NK-92 (cell line): Measurements from ENCODE around the gene NAALADL1.
"Not testable (repeated sequence)": the region's sequence is repeated elsewhere in the genome, so short reads cannot be mapped to it uniquely, and the experiment has no call there.

Experiments used
- DNase-seq: peaks from one replicate; lab custom pipeline; 2025; ENCODE audit not compliant: unreplicated experiment; lab: John Stamatoyannopoulos, UW

The NAALADL1 gene

DNA sequence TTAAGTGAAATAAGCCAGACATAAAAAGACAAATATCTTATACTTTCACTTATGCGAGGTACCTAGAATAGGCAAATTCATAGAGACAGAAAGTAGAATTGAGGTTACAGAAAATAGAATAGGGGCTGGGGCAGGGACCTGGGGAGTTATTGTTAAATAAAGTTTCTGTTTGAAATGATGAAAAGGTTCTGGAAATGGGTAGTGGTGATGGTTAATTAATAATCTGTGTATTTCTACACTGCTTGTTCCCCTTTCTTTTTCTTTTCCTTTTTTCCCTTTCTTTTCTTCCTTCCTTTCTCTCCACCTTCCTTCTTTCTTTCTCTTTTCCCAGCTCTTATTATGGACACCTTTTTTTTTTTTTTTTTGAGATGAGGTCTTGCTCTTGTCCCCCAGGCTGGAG, 2.8 kb downstream of the NAALADL1 start:
- DNase-seq, result no peak

DNA sequence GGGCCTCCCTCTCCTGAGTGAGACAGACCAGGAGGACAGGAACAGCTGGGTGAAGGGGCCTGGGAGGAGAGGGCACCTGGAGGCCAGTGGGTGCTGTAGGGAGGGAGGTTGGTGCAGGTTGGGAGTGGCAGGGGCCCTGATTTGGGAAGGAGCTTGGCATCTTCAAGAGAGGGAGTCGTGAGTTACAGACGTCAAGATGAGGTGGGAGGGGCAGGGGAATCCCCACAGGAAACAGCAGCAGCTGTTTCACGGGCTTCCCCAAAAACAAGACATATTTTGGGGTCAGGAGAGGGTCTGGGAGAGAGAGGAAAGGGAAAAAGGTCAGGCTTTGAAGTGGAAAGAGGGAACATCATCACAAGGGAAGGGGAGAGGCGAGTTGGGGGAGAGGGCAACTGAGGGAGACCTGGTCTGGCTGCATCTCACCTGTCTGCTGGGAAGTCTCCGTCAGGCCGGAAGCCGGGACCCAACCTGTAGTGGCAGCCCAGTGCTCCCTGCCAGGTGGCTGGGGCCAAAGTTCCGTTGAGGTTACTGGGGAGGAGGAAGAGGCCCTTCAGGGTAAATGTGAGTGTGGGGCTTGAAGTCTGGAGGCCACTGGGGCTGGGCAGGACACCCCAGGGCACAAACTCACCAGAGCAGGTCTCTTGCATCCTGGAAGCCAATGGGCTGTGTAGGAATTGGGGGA, 4.4 kb downstream of the NAALADL1 start:
- no peak for DNase-seq

DNA sequence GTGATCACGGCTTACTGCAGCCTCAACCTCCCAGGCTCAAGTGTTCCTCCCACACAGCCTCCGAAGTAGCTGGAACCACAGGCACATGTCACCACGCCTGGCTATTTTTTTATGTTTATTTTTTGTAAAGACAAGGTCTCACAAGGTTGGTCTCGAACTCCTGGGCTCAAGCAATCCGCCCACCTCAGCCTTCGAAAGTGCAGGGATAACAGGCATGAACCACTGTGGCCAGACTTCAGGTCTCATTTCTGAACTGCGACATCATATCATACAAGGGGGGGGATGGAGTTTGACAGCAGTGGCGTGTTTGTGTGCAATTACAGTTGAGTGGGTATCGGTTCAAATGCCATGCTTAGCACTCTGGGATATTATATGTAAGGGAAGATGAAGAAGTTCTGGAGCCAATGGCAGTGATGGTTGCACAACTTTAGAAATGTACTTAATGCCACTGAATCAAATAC, 6.9 kb downstream of the NAALADL1 start:
- no peak for DNase-seq

DNA sequence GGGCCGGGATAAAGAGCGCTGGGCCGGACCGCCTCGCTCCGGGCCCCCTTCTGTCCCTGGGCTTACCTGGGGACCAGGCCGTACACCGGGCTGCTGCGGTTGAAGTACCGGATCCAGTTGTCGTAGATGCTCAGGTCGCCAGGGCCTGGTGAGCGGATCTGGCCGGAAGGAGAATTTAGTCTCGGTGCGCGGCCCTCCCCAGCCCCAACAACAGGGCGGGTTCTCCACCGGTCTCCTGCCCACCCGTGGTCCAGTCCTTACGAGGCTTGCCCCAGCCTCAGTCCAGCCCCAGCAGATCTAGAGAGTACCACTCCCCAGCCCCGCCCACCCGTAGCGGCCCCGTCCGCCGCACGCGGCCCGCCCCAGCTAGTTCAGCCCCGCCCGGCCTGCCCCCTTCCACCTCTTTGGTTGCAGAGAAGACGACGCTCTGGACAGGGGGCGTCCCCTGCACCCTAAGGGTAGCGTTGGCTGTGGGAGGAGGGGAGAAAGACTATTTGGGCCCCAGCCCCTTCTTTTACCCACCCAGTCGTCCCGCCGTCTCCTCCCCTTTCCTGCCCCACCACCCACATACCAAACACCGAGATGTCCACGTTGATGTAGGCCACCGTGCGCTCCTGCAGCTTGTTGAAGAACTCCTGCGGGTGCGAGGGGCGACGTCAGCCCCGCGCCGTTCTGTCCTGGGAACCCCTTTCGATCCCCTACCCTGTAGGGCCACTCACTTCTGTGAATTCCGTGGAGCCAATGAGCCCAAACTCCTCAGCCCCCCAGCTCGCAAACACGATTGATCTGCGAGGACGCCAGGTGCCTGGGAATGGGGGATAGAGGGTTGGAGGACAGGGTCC, 10.6 kb downstream of the NAALADL1 start:
- no peak for DNase-seq

DNA sequence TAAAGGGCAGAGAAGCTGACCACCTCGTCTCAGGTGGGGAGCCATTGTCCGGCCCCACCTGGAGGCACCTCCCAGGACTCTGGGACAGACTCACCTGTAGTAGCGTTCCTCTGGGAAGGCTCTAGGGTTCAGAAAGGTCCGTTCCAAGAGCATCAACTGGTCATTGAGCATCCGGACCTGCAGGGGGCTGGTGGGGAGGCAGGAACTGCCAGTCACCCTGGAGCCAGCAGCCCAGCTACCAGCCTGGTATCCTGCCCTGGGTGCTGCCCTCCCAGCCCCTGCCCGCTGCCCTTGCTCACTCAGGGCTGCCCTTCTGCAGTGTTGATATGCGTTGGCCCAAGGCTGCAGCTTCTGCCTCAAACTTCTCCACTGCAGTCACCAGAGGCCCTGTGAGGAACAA, 12.6 kb downstream of the NAALADL1 start:
- no peak for DNase-seq

DNA sequence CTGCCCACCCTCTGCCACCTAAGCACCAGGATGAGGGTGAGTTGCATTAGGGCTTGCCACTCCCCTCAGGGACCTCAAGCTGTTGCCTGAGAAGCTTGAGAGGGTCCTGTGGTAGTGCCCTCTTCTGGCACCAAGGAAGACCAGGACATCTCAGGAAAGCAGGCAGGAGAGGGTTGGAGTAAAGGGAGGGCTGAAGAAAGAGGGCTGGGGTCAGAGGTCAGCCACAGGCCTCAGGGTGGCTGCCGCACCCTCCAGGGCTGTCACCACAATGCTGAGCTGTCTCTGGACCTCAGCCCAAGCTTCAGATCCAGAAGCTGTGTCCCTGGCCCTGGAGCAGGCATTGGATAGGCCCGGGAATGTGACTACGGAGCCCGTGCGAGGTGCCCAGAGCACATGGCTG, 13.3 kb downstream of the NAALADL1 start:
- DNase-seq, result no peak

DNA sequence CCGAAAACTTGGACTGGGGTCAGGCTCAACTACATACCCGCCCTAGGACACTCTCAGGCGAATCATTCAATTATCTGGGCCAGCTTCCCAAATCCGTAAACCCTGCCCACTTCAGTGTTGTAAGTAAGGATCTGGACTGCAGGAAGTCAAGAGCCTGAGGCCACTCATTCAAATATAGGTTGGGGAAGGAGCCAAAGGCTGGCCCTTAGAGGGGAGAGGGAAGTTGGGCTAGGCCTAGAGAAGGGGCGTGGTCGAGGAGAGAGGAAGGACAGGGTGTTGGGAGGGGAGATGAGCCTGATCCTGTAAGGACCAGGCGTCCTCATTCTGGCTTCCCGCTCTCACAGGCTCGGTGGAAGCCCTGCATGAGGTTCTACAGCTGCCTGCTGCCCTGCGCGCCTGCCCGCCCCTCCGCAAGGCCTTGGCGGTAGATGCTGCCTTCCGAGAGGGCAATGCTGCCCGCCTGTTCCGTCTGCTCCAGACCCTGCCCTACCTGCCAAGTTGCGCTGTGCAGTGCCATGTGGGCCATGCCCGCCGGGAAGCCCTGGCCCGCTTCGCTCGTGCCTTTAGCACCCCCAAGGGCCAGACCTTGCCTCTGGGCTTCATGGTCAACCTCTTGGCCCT, 14.4 kb downstream of the NAALADL1 start:
- DNase-seq, result no peak

DNA sequence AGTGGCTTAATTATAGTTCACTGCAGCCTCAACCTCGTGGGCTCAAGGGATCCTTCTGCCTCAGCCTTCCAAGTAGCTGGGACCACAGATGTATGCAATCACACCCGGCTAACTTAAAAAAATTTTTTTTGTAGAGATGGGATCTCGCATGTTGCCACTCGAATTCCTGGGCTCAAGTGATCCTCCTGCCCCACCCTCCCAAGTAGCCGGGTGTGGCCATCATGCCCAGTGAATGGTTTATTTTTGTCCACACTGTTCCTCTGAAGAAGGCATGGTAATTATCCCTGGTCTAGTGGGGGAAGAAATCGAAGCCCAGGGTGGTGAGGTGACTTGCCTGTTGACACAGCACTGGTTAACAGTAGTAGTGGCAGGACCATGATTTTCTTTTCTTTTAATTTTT, 15.5 kb downstream of the NAALADL1 start:
- no peak for DNase-seq

DNA sequence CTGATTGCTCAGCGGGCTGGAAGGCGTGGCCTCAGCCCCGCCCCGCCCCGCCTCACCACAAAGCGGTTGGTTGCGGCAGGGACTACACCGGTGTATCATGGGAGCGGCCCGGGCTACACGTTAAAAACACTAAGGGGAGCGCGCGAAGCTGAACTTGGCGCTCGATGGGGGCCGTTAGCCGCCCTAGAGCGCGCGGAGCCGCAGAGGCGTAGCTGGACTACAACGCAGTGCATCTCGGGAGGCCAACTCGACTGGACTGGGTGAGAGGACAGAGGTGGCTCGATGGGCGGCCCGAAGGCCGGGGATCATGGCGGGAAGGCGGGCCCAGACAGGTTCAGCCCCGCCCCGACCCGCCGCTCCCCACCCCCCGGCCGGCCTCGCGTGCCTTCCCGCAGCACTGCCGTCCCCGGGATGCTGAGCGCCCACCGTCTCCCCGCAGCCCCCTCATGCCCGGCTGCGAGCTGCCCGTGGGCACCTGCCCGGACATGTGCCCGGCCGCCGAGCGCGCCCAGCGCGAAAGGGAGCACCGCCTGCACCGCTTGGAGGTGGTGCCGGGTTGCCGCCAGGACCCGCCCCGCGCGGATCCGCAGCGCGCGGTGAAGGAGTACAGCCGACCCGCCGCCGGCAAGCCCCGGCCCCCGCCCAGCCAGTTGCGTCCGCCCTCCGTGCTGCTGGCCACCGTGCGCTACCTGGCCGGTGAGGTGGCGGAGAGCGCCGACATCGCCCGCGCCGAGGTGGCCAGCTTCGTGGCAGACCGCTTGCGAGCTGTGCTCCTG, 17.3 kb downstream of the NAALADL1 start, which contains the start of gene SAC3D1:
Gene SAC3D1 (plus strand): TSS at position 364 of the 776 bp plus-strand sequence. CDS start 83 bp downstream, at position 447.
- DNase-seq, result peak; percentile 10

DNA sequence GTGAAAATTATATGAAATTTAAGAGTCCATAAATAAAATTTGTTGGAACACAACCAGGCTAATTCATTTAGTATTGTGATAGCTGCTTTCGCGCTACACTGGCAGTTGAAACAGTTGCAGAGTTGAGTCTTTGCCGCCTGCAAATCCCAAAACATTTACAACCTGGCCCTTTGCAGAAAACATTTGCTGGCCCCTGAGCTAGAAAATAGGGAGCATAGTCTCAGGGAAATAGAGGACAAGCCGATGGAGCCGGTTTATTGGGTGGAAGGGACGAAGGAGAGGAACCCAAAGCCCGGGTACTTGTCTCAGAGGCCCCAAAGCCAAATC, 17.9 kb downstream of the NAALADL1 start:
- no peak for DNase-seq

DNA sequence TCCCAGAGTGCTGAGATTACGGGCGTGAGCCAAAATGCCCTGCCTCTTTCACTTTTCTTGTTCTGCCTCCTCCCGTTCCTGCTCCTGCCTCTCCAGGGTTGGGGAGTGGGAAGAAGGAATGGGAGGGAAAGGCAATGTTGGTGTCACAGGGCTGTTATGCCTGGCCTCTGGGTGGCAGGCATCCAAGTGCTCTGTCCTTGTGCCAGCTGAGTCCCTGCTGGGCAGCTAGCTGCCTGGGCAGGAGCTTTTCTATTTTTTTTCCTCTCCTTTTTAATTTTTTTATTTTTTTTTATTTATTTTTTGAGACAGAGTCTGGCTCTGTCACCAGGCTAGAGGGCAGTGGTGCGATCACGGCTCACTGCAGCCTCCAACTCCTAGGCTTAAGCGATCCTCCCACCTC, 21.4 kb downstream of the NAALADL1 start:
- DNase-seq, result no peak

DNA sequence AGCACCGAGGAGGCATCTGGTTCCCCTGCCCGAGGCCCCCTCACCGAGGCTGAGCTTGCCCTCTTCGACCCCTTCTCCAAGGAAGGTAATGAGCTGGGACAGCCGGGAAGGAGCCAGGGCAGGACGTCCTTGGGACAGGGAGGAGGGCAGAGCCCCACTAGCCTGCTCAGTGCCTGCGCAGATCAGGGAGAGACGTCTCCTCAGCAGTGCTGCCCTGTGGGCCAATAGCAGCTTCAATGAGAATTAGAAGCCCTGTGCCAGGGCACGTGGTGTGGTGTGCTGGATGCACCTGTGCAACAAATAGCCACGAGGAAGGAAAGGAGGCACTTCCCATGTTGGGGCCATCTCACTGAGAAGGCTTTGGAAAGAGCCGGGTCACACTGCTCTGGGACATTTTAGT, 22.8 kb downstream of the NAALADL1 start:
- DNase-seq, result no peak

DNA sequence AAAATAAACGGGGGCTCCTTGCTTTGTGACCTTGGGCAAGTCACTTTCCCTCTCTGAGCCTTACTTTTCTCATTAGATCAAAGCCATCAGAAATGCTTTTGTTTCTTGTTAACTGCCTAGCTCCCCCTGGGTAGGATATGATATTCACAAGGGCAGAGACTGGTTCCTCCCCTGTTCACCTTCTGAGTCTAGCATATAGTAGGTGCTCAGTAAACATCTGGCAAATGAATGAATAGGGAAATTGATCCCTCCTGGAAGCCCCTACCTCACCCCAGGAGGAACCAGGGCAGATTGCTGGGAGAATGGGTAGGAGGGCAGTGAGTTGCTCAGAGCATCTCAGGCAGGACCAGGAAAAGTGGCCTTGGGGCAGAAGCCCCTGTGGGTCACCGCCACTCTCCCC, 23.9 kb downstream of the NAALADL1 start:
- no peak for DNase-seq

DNA sequence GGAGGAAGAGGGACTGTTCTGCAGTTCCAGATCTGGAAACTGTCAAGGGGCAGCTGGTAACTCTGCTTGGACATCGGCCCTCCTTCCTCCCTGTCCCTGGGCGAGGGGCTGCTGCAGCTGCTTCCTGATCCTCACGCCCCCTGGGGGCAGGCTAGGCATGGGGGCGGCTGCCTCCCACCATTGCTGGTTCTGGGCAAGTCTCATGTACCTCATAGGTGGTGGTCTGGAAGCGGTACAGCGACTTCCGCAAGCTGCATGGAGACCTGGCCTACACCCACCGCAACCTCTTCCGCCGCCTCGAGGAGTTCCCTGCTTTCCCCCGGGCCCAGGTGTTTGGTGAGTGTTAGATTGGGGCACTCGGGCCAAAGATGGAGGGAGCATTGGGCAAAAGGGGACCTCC, 26.1 kb downstream of the NAALADL1 start:
- no peak for DNase-seq

DNA sequence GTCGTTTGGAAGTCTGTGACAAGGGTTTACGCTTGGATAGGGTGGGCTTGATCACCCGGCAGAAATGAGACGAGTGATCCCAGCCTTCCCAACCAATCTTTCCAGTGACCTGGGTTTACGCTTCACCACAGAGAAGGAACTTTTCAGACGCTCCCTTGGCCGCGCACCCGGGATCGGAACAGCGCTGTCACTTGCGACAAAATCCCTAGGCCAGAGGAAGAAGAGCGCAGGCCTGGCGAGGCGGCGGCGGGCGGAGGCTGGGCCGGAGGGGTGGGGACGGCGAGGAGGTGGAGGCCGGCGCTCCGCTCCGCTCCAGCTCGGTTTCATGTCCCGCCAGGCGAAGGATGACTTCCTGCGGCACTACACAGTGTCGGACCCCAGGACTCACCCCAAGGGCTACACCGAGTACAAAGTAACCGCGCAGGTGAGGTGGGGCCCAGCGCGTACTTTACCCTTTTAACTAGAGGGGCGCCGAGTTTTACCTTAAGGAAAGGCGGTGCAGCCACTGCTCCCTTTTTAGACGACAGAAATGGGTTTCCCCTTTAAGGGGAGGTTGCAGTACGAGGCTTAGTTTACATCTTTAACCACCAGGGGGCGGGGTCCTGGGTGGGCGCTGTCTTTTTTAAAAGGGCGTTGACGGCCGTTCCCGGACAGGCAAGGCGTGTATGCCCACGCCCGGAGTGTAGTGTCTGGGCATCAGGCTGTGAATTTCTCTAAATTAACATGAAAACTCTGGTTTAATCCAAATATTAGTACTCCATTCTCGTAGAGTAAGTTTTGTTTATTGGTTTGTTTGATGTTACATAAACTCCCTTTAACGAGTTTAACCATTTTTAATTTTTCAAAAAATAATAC, 30.9 kb downstream of the NAALADL1 start, which contains the start of gene SNX15:
Gene SNX15 (plus strand): TSS at position 227 of the 855 bp plus-strand sequence. CDS start 99 bp downstream, at position 326.
- DNase-seq, result peak; percentile 45

DNA sequence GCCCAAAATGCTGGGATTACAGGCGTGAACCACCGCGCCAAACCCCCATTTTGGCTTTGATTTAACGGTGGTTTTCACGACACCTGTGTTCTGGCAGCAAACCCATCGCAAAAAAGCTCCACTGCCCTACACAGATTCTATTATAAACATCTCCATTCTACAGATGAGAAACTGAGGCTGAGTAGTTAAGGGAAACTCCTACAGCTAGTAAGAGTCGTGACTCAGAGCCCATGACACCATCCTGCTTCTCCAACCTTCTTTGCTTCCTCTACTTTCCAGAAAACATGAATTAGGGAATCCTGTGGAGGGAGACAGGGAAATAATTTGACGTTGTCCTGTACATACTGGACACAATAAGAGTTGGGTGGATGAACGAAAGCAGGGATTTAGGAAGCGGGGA, 31.5 kb downstream of the NAALADL1 start:
- DNase-seq, result no peak

DNA sequence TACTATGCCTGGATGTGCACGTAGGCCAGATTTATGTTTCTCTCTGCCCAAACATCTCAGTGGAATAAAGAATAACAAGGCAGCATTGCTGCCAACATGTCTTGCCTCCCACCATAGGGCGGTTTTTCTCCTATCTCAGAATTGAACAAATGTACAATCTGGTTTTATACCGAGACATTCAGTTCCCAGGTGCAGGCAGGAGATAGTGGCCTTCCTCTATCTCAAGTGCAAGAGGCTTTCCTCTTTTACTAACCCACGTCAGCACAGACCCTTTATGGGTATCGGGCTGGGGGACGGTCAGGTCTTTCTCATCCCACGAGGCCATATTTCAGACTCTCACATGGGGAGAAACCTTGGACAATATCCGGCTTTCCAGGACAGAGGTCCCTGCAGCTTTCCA, 34.9 kb downstream of the NAALADL1 start:
- DNase-seq, result not testable (repeated sequence)

DNA sequence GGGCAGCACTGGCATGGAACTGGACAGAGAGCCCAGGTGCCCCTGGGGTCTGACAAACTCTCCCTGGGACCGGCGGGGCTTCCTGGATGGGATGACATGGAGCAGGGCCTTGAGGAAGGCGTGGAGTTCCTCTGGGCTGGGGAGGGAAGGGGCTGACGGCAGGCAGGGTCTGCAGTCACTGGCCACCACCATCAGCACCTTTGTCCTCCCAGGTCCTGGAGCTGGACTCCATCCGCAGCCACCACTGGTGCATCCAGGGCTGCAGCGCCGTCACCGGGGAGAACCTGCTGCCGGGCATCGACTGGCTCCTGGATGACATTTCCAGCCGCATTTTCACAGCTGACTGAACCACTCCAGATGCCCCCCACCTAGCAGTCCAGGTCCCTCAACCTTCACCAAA, 36.8 kb downstream of the NAALADL1 start:
- no peak for DNase-seq

DNA sequence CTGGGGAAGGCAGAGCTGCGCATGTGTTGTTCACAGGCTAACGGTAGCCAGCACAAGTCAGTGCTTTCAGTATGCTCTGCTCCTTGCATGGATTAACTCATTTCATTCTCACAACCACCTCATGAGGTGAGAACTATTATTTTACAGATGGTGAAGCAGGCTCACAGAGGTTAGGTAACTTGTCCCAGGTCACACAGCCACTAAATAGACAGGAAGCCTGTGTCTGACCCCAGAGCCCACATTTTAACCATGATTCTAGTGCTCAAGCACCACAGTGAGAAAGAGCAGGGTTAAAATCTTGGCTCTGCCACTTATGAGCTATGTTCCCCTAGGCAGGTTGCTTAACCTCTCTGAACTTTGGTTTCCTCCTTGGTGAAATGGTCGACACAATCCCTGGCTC, 37.4 kb downstream of the NAALADL1 start:
- DNase-seq, result no peak

DNA sequence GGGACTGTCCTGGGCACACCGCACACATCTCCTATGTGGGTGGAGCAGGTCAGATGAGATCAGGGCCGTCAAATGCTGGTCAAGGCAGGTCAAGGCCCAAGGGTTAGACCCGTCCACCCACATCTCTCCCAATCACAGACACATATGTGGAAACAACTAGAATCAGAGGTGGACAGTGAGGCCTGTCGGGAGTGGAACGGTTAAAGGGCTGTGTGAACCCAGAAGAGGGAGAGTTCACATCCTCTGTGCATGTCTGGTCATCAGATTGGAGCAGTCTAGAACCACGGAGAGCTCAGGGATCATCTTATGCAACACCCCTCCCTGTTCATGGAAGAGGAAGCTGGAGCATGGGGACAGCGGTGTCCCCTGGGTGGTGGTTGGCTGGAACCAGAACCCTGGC, 38.5 kb downstream of the NAALADL1 start:
- no peak for DNase-seq
